HG03457 (cell line): ENCODE results near the gene UHMK1.
A peak's percentile ranks its signal among the peaks of the same experiment; 100 is the strongest.

Source experiments
- ATAC-seq: cut with Tn5 transposase; IDR thresholded peaks from one replicate; pipeline ENCODE4 v1.9.1; 2021; ENCODE audit warnings: moderate number of reproducible peaks; ENCODE audit not compliant: unreplicated experiment

The UHMK1 gene

GRCh38 chr1:162527314-162527713 lies 29.7 kb downstream of the UHMK1 start:
- no peak for ATAC-seq

- peak; percentile 88 for ATAC-seq
Observed at GRCh38 chr1:162530307-162530987, 32.8 kb downstream of the UHMK1 start.

GRCh38 chr1:162530988-162531319 lies 33.3 kb downstream of the UHMK1 start:
- no peak for ATAC-seq

- ATAC-seq, result no peak
Observed at GRCh38 chr1:162535501-162535900, 37.9 kb downstream of the UHMK1 start.

- ATAC-seq, result no peak
Observed at GRCh38 chr1:162536511-162536910, 38.9 kb downstream of the UHMK1 start.

GRCh38 chr1:162537216-162537615 lies 39.6 kb downstream of the UHMK1 start:
- no peak for ATAC-seq

- ATAC-seq, result no peak
Observed at GRCh38 chr1:162538815-162539431, 41.3 kb downstream of the UHMK1 start.

- ATAC-seq, result no peak
Observed at GRCh38 chr1:162541619-162542141, 44.1 kb downstream of the UHMK1 start.

GRCh38 chr1:162543228-162543627 lies 45.6 kb downstream of the UHMK1 start:
- no peak for ATAC-seq

GRCh38 chr1:162548170-162548569 lies 50.6 kb downstream of the UHMK1 start:
- no peak for ATAC-seq

GRCh38 chr1:162549001-162549400 lies 51.4 kb downstream of the UHMK1 start:
- ATAC-seq, result no peak

GRCh38 chr1:162550925-162551324 lies 53.3 kb downstream of the UHMK1 start:
- no peak for ATAC-seq

GRCh38 chr1:162551969-162552683 lies 54.5 kb downstream of the UHMK1 start:
- ATAC-seq, result no peak

- no peak for ATAC-seq
Observed at GRCh38 chr1:162552684-162553252, 55.1 kb downstream of the UHMK1 start.

- no peak for ATAC-seq
Observed at GRCh38 chr1:162554258-162554657, 56.6 kb downstream of the UHMK1 start.

GRCh38 chr1:162557536-162557935 lies 59.9 kb downstream of the UHMK1 start:
- no peak for ATAC-seq

GRCh38 chr1:162560303-162561036 lies 62.9 kb downstream of the UHMK1 start:
- ATAC-seq, result no peak

GRCh38 chr1:162561037-162561615 lies 63.5 kb downstream of the UHMK1 start:
- peak; percentile 95 for ATAC-seq

- peak; percentile 21 for ATAC-seq
Observed at GRCh38 chr1:162561616-162562469, 64.2 kb downstream of the UHMK1 start, which contains the start of gene UAP1. Gene UAP1 (plus strand): TSS chr1:162561722. CDS start chr1:162566069, 4,347 bp downstream.

GRCh38 chr1:162562470-162562828 lies 64.8 kb downstream of the UHMK1 start:
- no peak for ATAC-seq
